ENCODE measurements around the gene CEMIP.

Gene CEMIP

DNA sequence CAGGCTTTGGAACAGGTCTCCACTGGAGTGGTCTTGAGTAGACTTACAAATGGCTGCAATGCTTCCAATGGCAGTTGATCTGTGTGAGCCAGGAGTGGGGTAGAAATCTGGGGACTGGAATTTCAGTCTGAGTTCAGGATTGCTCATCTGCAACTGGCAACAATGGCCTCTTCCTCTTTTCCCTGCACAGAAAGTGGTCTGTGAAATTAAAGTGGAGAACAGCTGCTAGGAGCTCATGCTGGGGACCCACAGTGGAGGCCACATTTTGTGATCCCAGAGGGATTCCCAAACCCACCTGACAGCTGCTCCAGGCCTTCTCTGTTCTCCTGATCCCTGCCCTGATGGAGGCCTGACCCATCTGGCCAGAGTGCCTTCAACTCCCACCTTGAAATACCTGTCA, 49.6 kb downstream of the CEMIP start:
- DNase-seq, result no peak

DNA sequence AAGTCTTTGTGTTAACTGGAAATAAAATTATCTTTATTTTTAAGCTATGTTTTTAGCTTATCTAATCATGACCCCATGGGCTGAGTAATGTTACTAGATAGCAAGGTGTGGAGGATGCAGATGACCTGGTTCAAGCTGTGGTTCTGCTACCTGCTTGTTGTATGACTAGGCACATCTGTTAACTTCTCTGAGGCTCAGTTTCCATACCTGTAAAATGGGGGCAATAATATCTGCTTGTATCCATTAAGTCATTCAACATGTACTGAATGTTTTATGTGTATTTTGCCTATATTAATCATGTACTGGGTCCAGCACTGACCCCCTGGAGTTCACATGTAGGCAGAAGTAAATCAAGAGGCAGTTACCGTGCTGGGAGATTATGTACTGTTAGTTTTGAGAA, 51.5 kb downstream of the CEMIP start:
- no peak for DNase-seq

DNA sequence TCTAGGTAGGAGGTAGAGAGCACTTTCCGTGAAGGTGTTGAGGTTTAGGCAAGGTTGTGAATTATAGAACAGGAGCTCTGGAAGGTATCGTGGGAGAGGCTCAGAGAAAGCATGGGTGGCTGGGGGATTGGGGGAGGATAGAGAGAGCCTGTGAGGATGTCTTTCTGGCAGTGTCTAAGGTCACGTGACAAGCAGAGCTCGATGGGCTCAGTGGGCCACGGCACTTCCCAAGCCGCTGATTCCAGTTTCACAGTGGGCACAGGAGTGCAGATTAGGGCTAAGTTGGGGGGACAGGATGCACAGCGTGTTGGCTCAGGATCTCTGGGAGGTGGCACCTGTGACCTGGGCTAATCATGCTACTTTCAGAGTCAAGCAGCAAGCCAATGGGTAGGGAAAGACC, 52.0 kb downstream of the CEMIP start:
- DNase-seq, result no peak

DNA sequence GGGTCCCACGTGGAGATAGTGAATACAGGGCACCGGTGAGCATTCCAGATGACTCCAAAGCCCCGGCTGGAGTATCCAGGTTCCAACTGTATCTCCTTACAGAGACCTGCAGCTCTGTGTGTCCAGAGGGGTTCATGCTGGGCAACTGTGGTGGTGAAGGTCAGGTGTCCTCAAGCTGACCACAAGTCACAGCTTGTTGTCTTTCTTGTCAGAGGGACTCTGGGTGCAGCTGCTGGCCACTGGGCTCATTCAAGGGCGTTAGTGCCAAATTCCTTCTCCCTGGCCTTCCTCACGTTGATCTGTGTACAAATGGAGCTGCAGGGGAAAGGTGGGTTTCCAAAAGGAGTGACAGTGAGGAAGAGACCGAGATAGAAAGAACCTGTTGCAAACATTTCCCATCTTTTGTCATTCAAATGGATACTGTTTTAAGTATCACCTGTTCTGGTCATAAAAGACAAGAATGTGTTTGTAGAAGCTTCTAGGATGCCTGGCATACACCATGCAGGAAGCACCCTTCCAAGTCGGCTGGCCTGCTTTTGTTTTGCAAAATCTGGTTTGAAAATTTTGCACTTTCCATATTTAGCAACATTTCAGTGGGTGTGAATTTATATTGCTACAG, 52.5 kb downstream of the CEMIP start:
- DNase-seq, result no peak

DNA sequence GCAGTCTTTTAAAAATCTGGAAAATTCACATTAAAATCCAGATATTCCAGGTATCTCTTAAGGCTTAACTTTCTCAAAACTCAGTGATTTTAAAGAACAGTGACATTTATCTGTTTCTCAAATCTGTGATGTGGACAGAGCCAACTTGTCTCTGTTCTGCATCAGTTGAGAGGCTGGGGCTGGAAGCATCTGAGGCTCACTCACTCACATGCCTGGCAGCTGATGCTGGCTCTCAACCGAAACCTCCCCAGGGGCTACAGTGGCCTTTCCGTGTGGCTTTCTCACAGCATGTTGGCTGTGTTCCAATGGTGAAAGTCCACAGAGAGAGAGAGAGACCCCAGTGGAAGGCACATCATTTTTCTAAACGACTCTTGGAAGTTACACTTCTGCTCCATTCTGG, 53.5 kb downstream of the CEMIP start:
- DNase-seq, result no peak

DNA sequence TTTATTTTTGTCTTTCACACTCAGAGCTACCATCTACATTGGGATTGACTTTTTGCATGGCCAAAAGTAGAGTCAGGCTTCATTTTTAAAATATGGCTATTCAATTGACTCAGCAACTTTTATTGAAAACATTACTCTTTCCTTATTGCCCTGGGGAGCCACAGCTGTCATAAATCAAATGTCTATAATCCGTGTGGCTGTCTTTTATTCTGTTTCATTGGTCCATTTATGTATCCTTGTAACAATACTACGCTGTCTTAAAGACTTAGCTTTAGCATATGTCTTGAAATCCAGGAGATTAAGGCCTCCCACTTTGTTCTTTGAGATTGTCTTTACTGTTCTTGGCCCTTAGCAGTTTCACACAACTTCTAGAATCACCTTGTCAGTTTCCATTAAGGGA, 55.2 kb downstream of the CEMIP start:
- DNase-seq, result no peak

DNA sequence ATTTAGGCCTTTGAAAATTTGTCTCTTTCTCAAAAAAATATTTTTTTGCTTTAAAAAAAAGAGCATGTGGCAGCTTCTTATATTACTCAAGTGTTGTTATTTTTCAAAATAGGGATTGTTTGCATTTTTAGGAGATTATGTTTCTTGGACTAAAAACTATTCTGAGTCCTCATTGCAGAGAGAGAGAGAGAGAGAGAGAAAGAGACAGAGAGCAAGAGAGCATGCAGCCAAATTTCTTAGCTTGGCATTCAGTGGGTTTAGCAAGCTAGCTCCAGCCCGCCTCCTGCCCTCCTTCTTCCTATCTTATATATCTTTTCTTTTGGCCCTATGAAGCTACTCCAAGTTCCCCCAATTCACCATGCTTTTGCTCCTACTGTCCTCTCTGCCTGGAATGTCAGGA, 55.7 kb downstream of the CEMIP start:
- DNase-seq, result no peak

DNA sequence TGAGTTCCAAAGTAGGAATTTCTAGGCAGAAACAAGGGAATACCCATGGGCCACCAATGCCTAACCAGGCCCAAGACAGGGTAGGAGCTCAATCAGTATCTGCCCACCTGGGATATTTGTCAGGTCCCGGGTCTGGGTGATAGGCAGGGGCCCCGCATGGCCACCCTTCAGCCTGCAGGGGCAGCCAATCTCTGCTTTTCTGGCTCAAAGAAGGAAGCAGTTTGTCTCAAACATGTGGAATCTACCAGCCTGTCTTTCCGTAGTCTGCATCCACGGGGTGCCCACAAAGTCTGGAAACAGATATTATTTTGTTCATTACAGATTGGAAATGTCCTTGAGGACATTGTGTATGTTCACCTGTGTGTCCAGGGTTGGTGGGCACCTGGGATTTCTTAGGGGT, 56.2 kb downstream of the CEMIP start:
- no peak for DNase-seq

DNA sequence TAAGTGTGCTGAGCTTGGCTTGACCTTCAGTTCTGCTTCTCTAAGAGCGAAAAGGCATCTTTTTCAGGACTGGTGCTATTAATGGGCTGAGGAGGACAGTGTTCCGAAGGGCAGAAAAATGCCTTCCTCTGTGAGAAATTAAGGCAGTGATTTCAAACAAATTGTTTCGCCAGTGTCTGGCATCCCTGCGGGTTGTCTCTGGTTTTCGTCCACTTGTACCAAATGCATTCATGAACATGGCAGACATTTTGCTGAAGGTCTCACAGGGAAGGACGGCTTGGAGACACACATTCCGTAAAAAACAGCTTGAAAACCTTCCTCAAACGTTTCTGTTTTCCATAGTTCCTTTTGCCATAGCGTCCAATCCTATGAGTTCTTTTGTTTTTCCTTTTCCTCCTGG, 57.1 kb downstream of the CEMIP start:
- no peak for DNase-seq

DNA sequence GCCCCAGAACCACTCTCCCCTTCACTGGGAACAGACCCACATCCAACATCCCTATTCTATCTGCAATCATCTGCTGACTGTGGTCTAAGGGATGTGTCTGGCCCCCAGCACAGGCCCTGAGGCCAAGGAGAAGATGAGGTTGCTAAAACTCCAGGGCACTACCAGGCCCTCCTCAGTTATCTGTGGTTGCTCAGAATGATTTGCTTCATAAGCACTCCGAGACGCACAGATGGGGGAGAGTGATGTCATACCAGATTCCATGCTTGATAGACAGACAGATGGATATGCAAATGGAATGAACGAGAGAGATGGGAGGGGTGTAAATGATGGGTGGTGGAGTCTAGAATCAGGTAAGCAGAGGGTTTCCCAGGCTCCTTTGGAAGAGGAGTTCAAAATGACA, 57.8 kb downstream of the CEMIP start:
- no peak for DNase-seq

DNA sequence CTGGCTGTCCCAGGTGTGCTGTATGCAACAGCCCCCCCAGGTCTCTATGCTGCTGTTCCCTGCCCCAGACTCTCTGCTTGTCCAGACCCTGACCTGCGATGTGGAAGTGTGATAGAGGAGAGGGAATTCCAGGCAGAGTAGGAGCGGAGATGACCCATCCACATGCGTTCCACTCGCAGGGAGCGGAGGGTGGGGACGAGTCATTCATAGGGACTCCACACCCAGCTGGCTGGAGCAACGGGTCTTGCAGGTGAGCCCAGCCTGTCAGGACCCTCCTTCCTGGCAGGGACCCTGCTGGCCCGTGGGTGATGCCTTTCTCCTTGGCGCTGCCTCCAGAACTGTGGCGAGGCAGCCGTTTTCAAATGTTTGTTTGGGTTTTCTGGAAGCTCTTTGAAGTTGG, 58.8 kb downstream of the CEMIP start:
- no peak for DNase-seq

DNA sequence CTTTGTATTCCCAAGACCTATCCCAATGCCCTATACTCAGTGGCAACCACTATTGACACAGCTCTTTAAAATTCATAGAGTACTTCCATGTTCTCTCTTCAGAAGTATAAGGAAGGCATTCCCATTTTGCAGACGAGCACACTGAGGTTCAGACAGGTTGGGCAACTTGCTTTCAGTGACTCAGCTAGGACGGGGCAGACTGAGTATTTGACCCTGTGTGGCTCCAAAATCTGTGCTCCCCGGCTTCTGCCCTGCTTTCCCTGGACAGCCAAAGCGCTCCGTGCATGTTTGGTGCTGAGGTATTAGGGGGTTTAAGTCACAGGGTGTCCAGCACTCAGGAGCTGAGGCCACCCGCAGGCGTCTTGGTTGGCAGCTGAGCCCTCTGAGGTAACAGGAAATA, 59.5 kb downstream of the CEMIP start:
- no peak for DNase-seq

DNA sequence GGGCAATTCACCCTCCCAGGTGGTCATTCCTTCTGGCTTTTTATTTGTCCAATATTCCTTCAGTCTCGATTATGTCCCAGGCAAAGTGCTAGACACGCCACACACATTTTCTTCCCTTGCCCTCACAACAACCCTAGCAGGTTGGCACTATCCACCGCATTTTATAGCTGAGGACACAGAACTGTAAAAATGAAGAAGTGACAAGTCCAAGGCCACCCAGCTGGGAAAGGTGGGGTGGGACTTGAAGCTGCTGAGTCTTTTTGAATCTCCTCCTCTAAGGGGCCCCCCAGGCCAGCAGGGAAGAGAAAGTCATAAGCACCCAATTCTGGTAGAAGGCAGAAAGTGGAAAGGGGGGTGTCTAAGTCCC, 60.6 kb downstream of the CEMIP start:
- no peak for DNase-seq

DNA sequence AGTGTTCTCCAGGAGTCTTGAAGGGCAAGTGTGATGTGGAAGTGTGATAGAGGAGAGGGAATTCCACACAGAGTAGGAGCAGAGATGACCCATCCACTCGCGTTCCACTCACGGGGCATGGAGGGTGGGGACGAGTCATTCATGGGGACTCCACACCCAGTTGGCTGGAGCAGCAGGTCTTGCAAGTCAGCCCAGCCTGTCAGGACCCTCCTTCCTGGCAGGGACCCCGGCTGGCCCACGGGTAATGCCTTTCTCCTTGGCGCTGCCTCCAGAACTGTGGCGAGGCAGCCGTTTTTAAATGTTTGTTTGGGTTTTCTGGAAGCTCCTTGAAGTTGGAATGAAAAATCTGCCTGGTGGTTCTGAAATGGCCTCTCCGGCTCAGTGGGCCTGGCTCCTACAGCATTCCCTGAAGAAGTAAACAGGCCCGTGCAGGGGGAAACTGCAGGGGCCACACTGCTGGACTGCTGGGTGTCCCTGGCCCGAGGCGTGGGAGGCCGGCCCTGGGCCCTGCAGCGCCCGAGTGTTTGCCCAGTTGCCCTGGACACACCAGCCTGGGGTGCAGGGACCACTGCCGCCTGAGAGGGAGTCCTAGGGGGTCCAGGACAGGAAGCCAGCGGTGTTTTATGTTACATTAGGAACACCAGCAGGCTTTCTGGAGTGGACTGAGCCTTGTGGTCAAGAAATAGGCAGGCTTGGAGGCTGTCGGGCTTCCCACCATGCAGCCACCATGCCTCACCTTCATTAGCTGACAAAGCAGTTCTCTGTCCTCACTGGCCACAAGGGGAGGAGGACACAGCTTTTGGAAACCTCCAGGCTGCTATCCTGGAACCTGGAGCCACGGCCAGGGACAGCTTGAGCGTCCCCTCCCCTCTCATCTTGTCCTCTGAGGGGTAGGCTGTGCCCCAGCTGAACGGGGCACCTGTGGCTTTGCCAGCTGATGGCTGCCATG, 61.3 kb downstream of the CEMIP start:
- DNase-seq, result no peak

DNA sequence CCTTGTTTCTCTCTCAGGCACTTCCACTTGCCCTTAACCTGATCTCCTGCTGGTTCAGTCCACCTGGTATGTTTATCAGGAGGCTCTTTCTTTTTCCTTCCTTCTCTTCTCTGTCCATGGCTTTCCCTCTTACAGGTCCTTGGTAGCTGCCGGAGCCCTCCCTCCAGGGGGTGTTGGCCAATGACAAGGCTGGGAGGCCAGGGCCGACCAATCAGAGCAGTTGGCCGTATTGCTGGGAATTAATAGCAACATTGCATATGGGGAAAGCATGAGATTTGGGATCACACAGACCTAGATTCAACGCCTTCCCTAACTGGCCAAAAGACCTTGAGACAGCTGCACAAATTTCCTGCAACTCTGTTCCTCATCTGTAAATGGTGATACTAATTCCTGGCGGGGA, 62.4 kb downstream of the CEMIP start:
- no peak for DNase-seq

DNA sequence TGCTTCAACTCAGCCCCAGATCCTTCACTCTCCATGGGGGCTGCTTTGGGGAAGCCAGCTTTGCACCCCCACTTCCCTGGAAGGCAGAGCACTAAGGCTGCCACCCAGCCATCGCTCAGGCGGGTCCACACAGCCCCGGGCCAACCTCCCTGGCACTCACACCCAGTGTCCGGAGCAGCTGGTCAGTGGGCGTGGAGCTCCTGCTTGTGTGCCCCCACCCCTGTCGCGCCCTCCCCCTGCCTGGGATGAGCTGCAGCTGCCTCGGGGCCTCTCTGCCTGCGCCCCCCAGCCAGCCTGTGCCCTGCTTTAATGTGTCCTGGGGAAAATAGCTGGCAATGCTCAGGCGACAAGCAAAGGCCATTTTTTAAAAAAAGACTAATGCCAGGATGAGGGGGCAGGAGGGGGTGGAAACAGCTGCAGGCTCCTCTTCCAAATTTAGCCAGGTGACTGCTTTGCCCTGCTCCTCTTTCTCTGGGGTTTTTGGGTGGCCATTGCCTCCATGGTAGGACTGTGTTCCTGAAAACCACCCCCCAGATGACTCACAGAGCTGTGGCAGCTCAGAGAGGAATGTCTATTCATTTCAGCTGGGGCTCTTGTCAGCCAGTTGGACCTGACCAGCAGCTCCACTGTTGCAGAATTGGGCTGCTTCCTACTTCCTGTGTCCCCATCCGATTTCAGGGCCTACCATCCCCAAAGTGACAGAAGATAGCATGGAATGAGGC, 65.0 kb downstream of the CEMIP start:
- no peak for DNase-seq

DNA sequence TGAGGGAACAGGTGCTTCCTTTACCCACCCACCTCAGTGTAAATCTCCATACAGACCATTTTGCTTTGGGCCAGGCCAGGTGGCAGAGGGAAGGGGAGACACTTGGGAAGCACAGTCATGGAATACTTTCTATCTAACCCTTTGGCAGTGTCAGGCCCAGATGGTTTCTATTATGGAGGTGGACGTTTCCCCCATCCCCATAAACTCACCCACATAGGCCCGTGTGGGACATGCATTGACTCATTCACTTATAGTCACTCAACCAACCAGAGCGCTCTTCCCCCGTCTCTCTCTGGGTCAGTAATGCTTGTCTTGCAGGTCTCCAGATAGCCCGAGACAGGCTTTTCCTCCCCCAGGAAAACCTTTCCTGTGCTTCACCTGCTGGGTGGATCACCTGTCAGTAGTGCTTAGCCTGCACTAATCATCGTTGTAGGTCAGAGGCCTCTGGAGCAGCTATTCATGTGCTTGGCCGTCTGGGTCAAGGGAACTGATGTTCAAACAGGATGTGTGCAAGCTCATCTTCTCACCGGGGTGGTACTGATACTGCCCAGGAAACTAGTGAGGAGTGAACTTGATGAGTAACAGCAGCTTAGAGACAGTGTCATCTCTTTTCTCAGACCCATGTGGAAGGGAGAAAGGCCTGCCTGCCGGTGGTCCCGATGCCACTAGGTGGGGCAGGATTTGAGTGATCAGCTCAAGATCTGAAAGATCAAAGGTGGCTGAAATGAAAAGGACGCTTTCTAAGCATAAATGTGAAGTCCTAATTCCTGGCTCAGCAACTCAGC, 67.1 kb downstream of the CEMIP start:
- no peak for DNase-seq

DNA sequence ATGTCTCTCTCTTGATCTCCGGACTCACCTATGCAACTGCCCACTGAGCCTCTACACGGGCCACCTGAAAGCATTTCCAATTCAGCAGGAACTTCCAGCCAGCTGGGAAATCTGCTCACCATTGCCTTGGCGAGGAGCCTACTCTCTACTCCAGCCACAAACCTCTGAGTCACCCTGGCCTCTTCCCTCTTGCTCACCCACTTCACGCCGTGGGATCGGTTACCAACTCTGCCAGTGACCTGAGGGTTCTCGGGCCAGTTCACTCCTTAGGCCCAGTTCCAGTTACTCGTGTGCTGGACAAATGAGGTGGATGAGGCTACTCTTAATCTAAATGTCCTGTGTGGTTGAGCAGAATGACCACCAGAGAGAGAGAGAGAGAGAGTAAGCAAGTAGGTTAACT, 70.1 kb downstream of the CEMIP start:
- DNase-seq, result no peak

DNA sequence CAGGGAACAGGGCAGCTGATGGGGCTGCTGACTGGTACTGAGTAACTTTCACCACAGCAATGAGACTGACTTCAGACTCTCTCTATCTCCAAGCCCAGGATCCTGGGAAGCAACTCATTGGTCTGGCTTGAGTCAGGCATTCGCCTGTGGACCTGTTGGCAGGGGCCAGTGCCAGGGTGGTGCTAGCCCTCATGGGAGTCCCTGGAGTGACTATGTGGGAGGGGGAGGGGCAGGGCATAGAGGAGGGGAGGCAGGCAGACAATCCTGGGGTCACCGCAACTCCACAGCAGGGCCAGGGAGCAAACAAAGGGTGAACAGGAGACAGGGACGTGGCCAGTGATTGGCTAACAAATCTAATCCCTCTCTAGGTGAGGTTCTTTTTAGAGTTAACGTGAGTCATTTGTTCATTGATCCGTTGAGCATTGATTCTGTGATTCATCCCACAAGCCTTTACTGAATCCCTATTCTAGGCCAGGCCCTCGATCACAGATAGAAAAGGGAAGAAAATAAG, 71.8 kb downstream of the CEMIP start:
- no peak for DNase-seq

DNA sequence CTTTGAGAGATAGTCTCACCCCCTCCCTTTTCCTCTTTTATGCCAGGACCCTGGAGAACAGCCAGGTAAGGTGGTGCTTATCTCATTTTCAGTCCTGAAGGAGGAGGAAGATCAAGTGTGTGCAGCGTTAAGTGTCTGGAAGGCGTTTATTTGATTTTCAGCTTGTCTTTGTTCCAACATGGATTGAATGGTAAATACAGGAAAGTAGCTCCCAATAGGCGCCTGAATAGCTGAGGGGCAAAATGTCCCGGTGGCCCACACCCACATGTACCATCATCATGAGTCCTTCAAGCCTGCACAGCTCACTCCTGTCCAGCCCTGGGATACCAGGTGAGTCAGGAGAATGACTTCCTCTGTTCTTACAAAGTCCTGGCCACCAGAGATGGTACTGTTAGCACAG, 73.5 kb downstream of the CEMIP start:
- no peak for DNase-seq

DNA sequence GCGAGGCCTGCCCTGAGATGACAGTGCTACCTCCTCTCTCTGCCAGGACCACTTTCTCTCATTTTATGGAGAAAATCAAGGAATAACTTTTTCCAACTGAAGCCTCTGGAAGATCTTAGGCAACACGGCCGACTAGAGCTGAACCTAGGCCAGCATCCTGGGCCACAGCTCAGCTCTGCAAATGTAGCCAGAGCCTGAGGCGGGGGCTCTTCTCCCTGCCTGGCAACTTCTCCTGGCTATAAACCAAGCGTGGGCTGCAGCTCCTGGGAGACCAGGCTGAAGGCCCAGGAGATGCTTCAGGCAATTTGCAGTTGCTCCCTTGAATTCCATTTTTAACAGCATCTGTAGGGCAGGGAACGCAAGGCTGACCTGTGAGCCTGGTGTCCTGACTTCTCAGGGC, 74.9 kb downstream of the CEMIP start:
- no peak for DNase-seq

DNA sequence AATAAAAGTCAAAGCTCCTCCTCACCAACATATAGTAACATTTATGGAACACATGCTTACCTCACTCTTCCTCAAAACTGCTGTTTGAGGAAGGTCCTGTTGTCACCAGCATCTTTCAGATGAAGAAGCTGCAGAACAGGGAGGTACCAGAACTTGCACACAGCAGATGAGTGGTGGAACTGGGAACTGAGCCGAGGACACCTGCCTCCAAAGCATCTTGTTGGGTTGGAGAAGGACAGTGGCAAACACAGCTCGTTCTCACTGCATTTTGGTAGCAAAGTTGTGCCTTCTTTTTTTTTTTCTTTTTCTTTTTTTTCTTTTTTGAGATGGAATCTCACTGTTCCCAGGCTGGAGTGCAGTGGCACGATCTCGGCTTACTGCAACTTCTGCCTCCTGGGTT, 76.0 kb downstream of the CEMIP start:
- DNase-seq, result no peak

DNA sequence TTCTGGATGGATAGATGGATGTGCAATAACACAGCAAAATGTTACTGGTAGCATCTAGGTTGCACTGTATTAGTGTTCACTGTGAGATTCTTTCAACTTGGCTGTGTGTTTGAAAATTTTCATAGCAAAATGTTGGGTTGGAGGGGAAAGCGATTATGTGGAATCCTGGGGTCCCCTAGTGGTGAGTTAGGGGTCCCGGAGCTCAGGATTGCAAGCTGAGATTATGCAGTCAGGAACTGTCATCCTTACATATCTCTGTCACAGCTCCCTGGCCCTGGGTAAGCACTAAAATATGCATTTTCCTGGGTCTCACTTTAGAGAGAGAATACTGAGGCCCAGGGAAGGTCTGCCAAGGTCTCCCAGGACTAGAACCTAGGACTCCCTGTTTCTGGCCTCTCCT, 77.2 kb downstream of the CEMIP start:
- DNase-seq, result no peak

Measured in NCI-H1417 treated with DMSO at 0.1 percent for 48 hours (cell line).